HG02981 (cell line): ENCODE measurements around the gene ABCA4.

ENCODE experiments used
- ATAC-seq: cut with Tn5 transposase; IDR thresholded peaks from one replicate; pipeline ENCODE4 v1.9.1; 2021; ENCODE audit warnings: mild to moderate bottlenecking, moderate library complexity; ENCODE audit not compliant: unreplicated experiment

The ABCA4 gene

DNA sequence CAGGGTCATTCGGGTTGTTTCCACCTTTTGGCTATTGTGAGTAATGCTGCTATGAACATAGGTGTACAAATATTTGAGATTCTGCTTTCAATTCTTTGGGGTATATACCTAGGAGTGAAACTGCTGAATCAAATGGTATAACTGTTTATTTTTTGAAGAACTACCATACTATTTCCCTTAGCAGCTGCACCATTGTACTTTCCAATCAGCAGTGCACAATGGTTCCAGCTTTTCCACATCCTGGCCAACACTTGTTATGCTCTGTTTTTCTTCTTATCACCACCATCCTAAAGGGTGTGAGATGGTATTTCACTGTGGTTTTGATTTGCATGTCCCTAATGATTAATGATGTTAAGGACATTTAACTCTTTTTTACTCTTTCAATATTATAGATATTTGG is 3.6 kb upstream of the ABCA4 start:
- no peak for ATAC-seq

DNA sequence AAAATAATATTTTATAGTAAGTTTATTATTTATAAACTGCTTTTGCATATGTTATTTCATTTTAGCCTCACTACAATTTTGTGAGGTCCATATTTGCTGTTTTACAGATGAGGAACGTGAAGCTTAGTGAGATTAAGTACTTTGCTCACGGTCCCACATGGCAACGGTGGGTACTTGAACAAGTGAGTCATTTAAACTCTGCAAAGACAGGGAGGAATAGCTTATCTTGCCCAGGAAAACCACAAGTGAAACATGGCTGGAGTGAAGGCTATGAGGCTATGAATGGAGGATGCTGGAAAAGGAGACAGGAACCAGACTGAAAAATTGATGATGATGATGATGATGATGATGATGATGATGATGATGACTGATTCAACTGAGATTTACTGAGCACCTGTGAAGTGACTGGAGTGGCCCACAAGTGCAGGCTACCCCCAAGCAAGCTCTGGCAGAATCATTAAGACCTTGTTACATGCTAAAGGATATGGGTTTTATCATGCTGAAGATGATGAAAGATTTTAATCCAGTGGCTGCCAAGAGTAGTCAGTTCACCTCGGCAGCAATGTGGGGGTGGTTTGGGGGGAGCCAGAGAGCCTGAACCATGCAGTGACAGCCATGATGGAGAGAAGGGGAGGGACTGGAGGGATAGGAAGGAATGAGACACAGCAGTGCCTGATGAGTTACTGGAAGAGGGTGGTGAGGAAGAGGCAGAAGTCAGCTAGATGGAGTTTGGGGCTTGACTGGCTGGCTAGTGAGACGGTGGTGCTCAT is 1.4 kb upstream of the ABCA4 start:
- ATAC-seq: no peak

DNA sequence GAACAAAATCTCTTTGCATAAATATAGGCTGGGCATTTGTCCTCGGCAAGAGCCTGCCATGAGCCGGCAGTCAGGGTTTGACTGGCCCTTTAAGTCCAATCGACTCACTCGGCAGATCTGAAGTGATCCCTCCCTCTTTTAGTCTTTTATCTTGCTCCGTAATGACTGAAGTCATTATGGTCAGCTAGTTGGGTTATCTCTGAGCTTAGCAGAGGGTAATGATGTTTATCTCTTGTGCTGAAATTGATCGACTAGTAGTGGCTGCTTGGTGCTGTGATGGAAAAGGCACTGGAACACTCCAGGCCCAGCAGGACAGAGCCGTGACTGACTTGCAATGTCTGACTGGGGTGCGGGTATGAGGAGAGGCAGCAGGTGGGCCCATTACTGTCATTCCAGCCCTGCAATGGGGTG is 468 bp upstream of the ABCA4 start:
- no peak for ATAC-seq

DNA sequence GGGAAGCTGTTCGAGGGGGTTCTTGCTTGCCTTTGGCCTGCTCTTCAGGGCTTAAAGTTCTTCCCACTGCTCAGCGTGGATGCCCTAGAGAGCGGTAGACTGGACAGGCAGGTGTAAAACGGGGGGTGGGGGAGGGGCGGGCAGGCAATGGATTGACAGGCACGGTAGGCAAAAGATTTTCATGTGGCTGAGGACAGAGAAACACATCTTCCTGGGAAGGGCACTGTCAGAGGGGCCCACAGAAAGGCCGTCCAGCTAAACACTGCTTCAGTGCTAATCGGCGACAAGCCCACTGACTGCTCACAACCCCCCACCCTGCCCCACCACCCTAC is 412 bp downstream of the ABCA4 start:
- no peak for ATAC-seq

DNA sequence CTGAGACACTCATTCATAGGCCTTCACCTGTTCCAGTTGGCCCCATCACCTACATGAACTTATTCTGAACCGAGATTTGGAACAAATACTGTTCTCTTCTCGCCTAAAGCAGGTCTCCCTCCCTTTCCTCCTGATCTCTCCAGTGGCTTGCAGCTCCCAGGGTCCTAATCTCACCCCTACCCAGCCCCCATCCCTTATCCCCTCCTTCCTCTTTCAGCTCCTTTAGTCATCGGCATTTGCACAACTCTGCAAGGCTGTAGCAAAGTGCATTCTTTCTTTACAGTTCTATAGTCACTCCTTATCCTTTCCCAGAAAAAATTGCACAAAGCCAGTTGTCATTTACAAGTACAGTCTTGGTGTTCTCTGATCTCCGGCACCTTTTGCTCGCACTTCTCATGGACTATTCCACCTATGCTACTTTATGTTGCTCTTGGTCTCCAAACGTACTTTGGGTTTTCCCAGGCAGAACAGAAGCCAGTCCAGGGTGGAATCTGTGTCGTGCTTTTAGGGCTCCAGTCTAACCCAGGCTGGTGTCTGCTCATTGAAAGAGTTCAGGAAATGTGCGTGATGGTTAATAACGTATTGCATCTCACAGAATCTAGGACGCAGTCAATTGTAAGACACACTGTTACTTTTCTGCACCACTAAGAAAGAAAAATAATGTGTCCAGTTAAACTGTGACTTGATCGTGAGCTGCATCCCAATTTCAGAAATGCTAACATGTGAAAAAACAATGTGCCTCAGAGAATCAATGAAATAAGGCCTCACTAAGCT is 965 bp downstream of the ABCA4 start:
- ATAC-seq: no peak

DNA sequence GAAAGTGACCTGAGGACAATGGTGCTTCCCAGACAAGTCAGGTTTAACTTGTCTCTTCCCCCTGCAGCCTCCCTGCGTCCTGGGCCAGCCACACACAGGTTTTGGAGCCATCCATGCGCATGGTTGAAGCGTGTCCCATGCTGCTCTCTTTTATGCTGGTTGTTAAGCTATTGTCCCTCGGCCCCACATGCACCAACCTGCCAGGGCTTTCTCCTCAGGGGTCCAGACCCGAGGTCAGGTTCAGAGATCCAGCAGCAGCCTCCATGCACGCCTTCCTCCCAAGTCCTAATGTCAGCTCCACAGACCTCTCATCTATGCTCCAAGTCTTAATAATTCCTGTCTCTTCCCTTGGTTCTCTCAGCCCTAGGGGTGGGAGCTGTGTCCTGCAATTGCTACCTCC is 1.6 kb downstream of the ABCA4 start:
- no peak for ATAC-seq

DNA sequence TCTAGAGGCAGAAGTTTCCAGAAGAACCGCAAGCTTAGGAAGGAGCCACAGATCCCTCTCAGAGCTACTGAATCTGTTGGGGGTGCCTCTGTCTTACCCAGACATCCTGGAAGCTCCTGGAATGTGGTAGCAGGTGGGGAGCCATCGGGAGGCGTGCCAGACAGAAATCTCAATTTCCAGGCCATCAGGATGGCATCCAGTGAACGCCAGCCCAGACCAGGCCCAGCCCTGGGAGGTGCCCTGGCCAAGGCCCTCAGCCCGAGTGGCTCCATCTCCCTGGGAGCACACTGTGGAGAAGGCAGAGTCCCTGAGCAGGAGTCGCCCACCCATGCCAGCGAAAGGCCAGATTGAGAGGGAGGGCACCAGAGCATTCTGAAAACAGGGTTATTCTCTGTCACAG is 2.5 kb downstream of the ABCA4 start:
- ATAC-seq: no peak

DNA sequence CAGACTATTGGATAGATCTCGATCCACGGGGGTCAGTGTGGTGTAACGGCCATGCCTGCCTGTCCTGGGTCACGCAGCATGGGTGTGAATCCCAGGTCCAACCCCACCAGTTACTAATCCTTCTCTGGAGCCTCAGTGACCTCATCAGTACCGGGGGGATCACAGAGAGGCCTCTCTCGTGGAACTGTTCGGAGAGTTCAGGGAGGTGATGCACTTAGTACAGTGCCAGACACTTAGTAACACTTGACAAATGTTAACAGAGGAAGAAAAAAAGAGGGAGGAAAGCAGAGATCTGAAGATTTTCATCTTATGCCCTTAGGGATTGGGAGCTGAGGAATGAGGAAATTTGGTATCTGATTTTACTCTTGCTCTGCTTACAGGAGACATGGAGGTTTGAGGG is 2.9 kb downstream of the ABCA4 start:
- ATAC-seq: no peak

DNA sequence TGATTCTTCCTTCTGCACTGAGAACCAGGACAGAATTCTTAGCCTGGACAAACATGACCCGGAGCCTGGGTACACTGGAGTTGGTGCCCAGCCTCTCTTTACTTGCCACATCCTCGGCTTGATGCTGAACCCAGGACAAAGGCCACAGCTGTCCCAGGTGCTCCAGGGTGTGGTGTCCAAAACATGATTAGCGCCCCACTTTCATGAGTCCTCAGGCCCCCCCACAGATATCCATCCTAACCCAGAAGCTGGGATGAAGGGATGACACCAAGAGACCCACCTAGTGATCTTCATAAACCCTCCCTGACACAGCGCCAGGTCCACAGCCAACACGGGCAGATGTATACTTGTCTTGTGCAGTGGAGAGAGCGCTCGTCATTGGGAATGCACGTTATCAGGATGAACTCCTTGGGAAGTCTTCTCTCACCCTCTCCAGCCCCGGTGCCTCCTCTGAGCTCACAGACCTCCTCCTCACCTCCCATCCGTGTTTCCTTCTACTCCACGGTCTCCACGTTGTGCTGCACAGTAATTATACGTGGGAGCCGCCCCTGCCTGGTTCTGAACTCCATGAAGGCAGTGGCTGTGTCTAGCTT is 3.6 kb downstream of the ABCA4 start:
- no peak for ATAC-seq

DNA sequence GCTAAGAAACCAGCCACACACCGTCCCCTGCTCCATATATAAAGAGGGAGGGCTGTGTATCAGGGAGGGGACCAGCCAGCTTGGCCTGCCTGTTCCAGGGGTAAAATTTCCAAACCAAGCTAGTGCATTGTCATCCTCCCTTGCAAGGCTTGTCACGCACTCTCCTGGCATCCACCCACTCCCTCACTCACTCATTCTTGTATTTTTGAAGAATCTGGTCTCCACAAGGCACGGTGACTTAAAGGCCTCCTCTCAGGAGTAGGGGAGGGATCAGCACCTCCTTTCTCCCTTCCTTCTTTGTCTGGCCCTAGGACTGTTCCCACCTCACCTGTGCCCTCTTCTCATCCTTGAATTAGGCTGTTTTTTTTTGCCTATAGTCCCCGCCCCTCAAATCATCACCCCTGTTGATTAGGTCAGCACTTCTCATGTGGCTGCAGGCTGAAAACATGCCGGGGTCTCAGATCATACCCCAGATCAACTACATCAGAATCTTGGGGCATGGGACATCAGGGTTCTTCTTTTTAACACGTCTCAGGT is 5.0 kb downstream of the ABCA4 start:
- ATAC-seq: no peak

DNA sequence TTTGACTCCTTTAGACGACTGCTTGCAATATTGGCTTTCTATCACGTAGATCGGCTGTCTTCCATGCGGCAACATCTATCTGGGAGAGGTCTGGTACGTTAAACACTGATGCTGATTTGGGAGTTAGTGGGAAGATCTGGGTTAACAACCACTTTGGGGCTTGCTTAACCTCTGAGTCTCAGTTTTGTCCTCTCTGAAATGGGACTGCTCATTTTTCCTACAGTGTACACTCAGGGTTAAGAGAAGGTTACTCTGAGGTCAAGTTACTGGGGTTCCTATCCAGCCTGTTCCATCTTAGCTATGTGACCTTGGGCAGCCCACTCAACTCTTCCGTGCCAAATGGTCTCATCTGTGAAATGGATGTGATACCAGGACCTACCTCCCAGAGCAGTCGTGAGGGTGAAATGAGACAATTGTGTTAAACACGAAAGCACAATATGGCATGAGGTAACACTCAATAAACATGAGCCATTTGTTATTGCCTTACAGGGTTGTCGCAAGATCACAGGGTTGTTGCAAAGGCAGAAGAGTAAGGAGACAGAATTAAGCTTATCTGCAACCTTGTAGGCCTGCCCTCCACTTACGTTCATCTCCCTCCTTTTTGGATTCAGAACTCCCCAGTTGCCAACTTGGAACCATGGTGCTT is 5.6 kb downstream of the ABCA4 start:
- no peak for ATAC-seq

DNA sequence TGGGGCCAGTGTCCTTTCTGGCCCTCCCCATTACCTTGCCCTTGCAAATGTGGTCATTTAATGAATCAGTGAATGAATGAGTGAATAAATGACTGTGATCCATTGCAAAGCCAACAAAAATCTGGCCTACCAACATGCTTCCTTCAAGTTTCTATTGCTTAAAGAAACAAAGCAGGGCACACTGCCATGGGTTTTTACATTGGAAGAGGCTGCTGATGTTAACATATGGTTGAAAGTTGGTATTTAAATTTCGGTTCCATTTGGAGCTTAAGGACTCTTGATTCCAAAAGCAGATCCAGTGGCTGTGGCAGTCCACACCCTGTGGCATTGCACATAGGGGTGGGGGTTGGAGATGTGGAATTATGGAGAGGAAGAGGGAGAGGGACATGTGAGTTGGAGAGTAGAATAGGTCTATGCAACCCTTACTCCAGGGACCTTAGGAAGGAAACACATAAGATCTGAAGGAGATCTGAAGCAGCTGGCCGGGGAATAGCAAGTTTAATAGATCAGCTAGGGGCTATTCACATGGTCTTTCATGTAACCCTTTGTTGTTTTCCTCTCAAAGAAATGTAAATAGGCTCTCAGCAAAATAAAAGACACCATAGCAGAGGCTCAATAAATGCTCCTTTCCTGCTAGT is 7.2 kb downstream of the ABCA4 start:
- no peak for ATAC-seq

DNA sequence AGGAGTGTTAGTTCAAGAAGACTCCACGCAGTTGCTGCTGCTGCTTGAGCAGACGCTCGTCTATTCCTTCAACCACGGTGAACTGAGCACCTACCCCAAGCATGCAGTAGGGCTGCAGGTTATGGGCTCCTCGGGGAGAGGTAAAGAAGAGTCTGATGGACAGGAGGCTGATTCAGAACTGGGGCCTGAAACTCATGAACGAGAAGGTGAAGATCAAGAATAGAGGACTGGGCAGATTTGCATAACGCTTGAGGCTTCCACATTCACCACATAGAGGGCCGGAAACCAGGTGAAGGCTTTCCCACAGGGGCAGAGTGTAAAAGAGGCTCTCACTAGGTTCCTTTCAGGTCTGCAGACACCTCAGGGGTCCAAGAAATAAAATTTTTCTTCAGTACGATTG is 9.1 kb downstream of the ABCA4 start:
- ATAC-seq: peak; percentile 48

DNA sequence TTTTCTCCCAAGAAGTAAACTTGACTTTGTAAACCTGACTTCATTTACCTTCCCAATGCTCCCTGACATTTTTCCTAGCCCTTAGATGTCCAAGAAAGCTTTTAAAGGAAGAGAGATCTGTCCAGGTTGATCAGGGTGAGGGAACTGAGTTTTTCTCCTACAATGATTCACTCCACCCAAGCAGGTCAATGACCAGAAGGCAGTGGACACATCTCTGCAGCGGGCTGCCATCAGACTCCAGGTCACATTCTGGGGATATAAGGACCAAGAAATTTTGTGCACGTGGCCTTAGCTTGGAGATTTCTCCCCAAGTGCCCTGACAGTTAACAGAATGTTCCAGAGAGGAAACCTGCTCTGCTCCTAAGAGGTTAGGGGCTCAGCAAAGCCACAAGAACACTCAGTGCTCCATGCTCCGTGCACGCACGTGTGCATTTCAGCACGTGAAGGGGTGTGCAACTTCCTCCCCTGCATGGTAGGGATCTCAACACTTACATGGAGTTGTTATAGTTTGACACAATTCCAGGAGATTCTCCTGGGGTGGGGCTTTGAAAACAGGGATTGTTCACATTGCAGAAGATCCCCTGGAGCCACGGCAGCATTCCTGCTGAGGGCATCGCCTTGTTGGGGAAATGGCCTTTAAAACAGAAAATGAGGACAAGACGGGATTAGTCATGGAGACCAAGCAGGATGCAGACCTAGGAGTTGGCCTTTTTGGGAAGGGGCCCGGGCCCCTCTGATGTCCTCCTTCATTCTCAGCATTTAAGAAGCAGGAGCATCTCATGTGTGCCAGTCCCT is 9.8 kb downstream of the ABCA4 start:
- ATAC-seq: no peak

DNA sequence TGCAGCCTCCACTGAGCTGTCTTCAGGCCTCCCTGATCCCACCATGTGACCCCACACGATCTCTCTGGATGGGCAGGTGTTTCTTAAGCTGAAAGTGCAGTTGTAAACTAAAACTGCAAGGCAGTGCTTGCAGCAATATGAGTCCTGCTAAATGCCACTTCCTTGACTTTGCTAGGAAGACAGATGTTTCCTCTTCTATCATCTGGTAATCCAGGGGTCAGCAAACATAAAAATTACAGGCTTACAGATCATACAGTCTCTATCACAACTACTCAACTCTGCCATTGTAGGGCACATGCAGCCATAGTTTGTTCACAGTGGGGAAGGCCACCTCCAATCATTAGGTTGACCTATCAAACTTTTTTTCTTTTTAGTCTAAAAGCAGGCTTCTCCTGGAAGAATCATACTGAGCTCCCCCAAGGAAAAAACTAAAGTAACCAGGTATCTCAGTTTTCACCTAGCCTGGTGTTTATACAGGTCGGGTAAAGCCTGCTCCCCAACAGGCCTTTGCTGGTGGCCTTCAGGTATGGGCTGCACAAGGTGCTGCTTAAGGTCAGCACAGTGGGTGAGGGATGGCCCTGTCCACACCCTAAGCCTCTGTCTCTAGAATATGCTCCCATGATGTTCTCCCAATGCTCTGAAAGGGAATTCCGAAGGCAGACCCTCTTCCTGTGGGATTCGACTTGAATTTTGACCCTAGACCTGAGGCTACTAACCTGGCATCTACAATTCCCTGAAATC is 10.8 kb downstream of the ABCA4 start:
- ATAC-seq: no peak

DNA sequence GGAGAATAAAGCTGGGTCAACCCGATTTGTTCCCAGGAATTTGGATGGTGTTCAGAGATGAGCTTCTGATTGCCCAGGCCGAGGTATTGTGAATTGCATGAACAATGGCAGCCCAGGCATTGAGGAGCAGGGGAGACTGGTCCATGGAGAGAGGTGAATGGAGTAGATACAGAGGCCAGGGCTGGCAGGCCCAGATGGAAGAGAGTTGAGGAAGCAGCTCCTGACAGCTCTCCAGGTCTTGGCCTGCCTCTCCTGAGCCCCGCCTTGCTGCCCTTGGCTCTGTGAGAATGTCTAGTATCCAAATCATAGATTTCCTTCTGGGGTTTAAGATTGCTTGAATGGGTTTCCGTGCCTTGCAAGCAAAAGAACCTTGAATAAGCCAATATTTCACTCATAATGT is 11.5 kb downstream of the ABCA4 start:
- ATAC-seq: no peak

DNA sequence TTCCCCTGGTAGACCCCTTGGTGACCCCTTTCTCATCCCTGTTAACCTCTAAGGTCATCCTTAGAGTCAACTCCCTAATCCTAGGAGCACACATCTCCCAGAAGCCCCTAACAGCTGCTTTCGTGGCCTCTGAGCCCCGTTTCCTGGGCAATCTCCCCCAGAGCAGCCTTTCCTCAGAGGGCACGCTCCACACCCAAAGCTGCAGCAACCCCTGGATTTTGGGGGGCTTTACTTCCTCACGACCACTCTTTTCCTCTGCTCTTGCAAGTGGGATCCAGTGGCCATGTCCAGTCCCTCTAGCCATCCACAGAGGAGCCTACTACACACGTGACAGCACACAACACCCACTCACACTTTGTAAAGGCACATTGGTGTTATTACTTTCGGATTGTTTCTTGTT is 13.8 kb downstream of the ABCA4 start:
- ATAC-seq: no peak

DNA sequence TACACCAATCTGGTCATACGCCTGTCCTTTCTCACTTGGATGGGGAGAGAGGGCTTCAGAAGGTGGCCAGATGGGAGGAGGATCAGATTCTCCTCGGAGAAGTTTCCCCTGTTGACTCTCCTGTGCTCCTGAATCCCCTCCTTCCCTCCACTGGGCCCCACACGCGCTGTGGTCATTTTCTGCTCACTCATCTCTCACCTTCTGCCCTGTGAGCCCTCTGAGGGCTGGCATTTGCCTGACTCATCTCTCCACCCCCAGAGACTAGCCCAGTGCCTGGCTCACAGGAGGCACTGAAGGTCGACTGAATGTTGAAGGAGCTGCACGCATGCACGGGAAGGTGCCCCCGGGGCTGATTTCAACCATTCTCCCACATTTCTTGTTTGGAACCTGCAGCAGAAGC is 14.2 kb downstream of the ABCA4 start:
- ATAC-seq: no peak

DNA sequence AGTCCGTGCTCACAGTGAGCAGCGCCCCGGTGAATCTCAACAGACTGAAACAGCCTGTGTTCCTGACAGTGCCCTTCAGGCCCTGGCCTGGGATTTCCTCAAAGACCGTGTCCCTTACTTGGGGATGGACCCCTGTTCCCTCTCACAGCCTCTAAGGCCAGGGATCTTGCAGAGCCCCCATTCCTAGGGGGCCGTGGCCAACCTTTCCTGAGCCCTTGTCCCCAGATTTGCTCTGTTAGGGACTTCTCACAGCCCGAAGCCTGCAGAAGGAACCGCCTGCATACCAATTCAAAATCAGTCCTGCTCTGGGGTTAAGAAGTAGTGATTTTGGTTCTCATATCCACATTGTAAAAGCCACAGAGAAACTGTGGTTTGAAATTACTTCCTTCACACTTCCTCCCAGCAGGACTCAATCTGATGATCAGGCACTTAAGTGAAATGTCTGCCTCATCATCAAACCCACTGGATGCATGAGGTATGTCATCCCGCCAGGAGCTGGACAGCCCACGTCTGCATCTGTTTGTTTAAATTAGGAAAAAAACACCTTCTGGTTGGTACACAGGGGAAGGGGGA is 14.9 kb downstream of the ABCA4 start:
- no peak for ATAC-seq
